HG03565 (cell line): ENCODE results near the gene MICU1.
"Not testable (repeated sequence)": the region's sequence is repeated elsewhere in the genome, so short reads cannot be mapped to it uniquely, and the experiment has no call there.

Experiments used
- ATAC-seq: cut with Tn5 transposase; IDR thresholded peaks from one replicate; pipeline ENCODE4 v1.9.1; 2021; ENCODE audit warnings: mild to moderate bottlenecking, moderate library complexity; ENCODE audit not compliant: unreplicated experiment

MICU1 gene

GRCh38 chr10:72509206-72509799, 116.6 kb downstream of the MICU1 start:
- ATAC-seq: no peak

GRCh38 chr10:72508033-72508432, 117.8 kb downstream of the MICU1 start:
- no peak for ATAC-seq

- no peak for ATAC-seq
Measured at GRCh38 chr10:72506474-72506873, 119.4 kb downstream of the MICU1 start.

- no peak for ATAC-seq
Measured at GRCh38 chr10:72505435-72505834, 120.4 kb downstream of the MICU1 start.

- ATAC-seq: no peak
Measured at GRCh38 chr10:72503694-72504438, 122.0 kb downstream of the MICU1 start.

- ATAC-seq: no peak
Measured at GRCh38 chr10:72503241-72503640, 122.6 kb downstream of the MICU1 start.

- no peak for ATAC-seq
Measured at GRCh38 chr10:72502581-72502980, 123.3 kb downstream of the MICU1 start.

- no peak for ATAC-seq
Measured at GRCh38 chr10:72499701-72500100, 126.2 kb downstream of the MICU1 start.

- no peak for ATAC-seq
Measured at GRCh38 chr10:72490951-72491350, 134.9 kb downstream of the MICU1 start.

- no peak for ATAC-seq
Measured at GRCh38 chr10:72487521-72487920, 138.4 kb downstream of the MICU1 start.

GRCh38 chr10:72487116-72487515, 138.8 kb downstream of the MICU1 start:
- no peak for ATAC-seq

GRCh38 chr10:72485701-72486100, 140.2 kb downstream of the MICU1 start:
- ATAC-seq: no peak

- ATAC-seq: no peak
Measured at GRCh38 chr10:72484521-72484920, 141.4 kb downstream of the MICU1 start.

- no peak for ATAC-seq
Measured at GRCh38 chr10:72483471-72483870, 142.4 kb downstream of the MICU1 start.

- no peak for ATAC-seq
Measured at GRCh38 chr10:72480861-72481260, 145.0 kb downstream of the MICU1 start.

- ATAC-seq: no peak
Measured at GRCh38 chr10:72477463-72477862, 148.4 kb downstream of the MICU1 start.

- ATAC-seq: no peak
Measured at GRCh38 chr10:72472306-72472705, 153.6 kb downstream of the MICU1 start.

GRCh38 chr10:72470666-72471065, 155.2 kb downstream of the MICU1 start:
- ATAC-seq: no peak

GRCh38 chr10:72467064-72467463, 158.8 kb downstream of the MICU1 start:
- not testable (repeated sequence) for ATAC-seq

GRCh38 chr10:72466018-72466417, 159.9 kb downstream of the MICU1 start:
- ATAC-seq: no peak

GRCh38 chr10:72464438-72464837, 161.4 kb downstream of the MICU1 start:
- ATAC-seq: no peak

GRCh38 chr10:72462261-72462660, 163.6 kb downstream of the MICU1 start:
- ATAC-seq: no peak

GRCh38 chr10:72461085-72461484, 164.8 kb downstream of the MICU1 start:
- no peak for ATAC-seq
